ENCODE data around the gene EEF1A2.

Gene EEF1A2

DNA sequence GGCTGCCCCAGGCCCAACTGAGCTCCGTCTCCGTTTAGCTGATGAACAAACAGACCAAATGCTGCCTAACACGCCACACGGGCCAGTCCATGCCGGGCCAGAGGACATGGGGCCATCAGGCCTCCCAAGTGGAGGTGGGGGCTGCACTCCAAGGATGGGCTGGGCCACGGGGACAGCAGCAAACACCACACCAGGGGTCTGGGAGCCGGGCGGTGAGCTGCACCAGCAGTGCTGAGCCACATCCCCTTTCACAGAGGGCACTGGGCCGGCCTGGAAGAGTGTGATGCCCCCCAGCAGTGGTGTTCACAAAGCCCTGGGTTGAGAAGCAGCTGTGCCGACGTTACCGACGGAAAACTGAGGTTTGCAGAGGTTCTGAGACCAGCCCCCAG lies 29.2 kb downstream of the EEF1A2 start:
- DNase-seq (ENCODE audit: low read depth in 2 of 2), result no peak

GRCh38 chr20:63469019-63469712 lies 29.7 kb downstream of the EEF1A2 start:
- no peak for DNase-seq (ENCODE audit: low read depth in 2 of 2)

DNA sequence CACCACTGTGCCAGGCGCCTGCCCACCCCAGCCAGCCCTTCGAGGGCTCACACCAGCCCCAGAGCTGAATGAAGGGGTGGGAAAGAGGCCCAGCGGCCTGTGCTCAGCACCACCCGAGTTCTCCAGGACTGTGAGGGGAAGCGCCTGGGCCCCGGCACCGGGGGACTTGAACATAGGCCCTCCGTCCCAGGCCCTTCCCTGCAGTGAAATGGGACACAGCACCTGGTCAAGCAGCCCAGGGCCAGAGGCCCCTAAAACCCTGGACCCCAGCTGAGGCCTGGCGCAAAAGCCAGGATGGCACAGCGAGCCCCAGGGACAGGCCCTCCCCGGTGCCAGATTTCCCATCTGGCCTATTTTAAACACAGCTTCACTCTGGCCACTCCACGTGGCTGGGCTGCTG lies 30.5 kb downstream of the EEF1A2 start:
- DNase-seq (ENCODE audit: low read depth in 2 of 2), result no peak

GRCh38 chr20:63467294-63468083 lies 31.4 kb downstream of the EEF1A2 start:
- DNase-seq (ENCODE audit: low read depth in 2 of 2), result no peak

GRCh38 chr20:63466861-63467260 lies 32.0 kb downstream of the EEF1A2 start:
- DNase-seq (ENCODE audit: low read depth in 2 of 2), result no peak

- DNase-seq (ENCODE audit: low read depth in 2 of 2), result no peak
Observed at GRCh38 chr20:63466250-63466825, 32.5 kb downstream of the EEF1A2 start.

GRCh38 chr20:63465380-63466249 lies 33.3 kb downstream of the EEF1A2 start:
- DNase-seq (ENCODE audit: low read depth in 2 of 2), result no peak

GRCh38 chr20:63464289-63464635 lies 34.6 kb downstream of the EEF1A2 start:
- DNase-seq (ENCODE audit: low read depth in 2 of 2), result no peak

DNA sequence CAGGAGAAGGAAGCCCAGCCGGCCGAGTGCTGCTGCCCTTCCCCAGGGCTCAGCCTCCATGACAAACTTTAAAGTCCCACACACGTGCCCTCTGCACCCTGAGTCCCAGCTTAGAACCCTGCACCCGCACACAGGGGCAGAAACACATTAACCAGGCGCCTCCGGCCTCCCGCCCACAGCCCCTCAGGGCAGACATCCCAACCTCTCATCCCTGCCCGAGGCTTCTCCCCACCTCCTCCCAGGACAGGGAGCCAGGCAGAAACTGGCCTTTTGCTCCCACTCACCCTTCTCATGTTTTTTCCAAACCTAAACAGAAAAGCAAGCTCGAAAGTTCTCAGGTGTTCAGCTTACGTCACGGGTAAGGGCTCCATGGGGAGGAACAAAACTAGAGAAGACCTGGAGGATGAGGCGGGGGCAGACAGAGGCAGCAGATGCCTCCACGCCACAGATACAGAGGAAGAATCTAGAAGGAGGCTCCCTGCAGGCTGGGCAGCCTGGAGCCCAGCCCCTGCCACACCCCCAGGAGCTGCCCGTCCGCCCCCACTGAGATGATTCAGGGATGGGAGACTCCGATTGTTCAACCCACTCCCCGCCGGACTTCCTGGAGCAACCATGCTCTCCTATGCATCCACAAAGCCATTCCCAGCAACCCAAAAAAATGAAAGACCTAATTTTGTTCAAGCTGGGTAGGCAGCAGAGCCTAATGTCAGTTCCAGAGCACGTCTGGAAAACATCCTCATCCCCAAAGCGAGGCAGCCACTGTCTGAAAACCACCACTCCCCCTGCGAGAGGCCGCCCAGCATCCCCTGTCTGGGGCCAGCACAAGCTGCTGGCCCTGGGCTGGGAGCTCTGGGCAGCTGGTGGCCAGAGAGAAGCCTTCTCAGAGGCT lies 35.2 kb downstream of the EEF1A2 start:
- no peak for DNase-seq (ENCODE audit: low read depth in 2 of 2)

DNA sequence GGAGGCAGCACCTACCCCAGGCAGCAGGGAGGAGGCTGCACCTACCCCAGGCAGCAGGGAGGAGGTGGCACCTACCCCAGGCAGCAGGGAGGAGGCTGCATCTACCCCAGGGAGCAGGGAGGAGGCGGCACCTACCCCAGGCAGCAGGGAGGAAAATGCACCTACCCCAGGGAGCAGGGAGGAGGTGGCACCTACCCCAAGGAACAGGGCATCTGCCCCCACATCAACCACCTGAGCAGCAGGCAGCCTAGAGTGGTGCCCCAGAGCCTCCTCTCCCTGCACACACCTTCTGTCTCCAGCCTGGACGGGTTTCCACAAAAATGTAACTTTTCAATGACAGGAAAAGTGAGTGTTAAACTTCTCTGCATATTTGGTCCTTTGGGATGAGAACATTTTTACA lies 36.6 kb downstream of the EEF1A2 start:
- no peak for DNase-seq (ENCODE audit: low read depth in 2 of 2)

DNA sequence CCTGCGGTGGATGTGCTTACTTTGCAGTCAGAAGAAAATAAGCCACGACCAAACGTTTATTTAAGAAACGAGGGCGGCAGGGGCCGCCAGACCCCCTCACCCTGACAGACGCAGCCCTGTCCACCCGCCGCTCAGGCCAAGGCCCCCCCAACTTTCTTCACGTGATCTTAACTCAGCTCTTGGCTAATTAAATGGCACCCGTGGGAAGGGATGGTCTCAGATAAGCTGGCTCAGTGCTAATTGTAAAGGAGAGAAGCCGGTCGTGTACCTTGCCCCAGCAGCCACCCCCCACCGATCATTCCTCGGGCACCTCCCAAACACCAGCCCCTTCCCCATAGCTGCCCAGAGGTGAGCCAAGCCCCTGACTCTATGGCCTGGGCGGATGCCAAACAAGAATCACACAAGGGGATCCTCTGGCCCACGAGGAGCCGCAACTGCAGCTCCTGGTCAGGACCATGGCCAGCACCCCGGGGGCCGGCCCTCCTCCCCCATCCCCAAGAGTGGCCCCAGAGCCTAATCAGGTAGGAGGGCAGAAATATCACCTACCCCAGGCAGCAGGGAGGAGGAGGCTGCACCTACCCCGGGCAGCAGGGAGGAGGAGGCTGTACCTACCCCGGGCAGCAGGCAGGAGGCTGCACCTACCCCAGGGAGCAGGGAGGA lies 37.6 kb downstream of the EEF1A2 start:
- DNase-seq (ENCODE audit: low read depth in 2 of 2), result no peak

DNA sequence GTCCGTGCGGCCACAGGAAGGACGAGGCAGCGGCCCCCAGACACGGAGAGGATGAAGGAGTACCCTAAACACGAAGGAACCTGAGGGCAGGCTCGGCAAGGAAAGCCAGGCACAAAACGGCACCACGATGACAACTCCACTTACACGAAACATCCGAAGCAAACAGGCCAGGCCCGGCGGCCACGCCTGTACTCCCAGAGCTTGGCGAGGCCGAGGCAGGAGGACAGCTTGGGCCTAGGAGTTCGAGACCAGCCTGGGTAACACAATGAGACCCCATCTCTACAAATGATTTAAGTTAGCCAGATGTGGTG lies 39.9 kb downstream of the EEF1A2 start:
- no peak for DNase-seq (ENCODE audit: low read depth in 2 of 2)

GRCh38 chr20:63458170-63459069 lies 40.5 kb downstream of the EEF1A2 start:
- no peak for DNase-seq (ENCODE audit: low read depth in 2 of 2)

GRCh38 chr20:63457737-63458136 lies 41.1 kb downstream of the EEF1A2 start:
- DNase-seq (ENCODE audit: low read depth in 2 of 2), result no peak

DNA sequence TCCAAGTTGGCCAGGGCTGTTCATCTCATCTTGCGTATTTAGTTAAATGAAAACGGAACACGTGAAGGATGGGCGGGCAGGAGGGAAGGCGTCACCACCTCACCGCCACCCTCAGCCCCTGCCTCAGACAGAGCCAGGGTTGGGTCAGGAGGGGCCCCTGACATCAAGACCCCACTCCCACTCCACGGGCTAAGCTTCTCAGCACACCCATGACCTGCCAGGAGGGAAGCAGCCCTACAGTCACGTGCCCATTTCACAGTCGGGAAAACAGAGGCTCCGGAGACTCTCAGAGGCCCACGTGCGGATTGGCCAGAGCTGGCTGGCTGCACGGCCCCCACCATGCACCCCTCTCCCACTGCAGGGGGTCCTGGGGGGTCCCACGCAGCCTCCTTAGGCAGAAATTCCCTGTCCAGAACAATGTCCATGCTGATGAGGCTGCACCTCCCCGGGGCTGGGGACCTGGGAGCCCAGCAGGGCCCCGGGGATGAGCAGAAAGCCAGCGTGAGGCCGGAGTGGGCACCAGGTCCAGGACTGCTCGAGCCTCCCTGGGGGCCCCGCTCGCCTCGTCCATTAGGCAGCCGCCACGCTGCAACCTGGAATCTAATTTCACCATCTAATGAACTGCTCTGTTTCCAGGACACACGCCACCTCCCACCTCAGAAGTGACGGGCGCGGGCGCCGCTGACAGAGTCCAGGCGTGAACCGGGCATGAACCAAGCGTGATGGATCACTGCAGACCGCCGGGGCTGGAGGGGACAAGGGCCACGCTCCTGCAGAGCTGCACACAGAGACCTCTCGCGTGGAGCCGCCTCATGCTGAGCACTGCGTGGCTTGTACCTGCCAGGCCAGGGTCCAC lies 42.2 kb downstream of the EEF1A2 start:
- no peak for DNase-seq (ENCODE audit: low read depth in 2 of 2)

DNA sequence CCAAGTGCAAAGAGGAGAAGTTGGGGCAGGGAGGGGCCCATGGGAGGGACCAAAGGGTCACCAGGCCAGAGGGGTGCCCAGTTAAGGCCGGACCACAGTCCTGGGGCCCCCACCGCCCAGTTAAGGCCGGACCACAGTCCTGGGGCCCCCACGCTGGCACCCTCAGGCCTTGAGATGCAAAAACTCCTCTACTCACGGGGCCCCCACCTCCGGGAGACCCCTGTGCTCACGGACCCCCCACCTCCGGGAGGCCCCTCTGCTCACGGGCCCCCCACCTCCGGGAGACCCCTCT lies 43.4 kb downstream of the EEF1A2 start:
- DNase-seq (ENCODE audit: low read depth in 2 of 2), result no peak

- DNase-seq (ENCODE audit: low read depth in 2 of 2), result no peak
Observed at GRCh38 chr20:63454731-63455567, 43.9 kb downstream of the EEF1A2 start.
